OCI-LY1 (cell line): ENCODE measurements around the gene MYO16.

Experiments
- EZH2 ChIP-seq: fragments of 200-600 bp; sonication (generic), shearing (Covaris generic); IDR thresholded peaks from 2 replicates; pipeline ENCODE4 v1.8.0; 2017; ENCODE audit warnings: borderline replicate concordance, mixed run types, mild to moderate bottlenecking, antibody characterized with exemption, low read length, moderate library complexity, mixed read lengths
- TF ChIP-seq, protein P1 (sequence below): fragments of 200-600 bp; sonication (generic), shearing (Covaris generic); IDR thresholded peaks from 2 replicates; pipeline ENCODE4 v1.5.1; 2017; ENCODE audit warnings: mild to moderate bottlenecking, antibody characterized with exemption, low read length, moderate library complexity, mixed read lengths

GRCh38 chr13:109118521-109118920, 489.1 kb downstream of the MYO16 start:
- TF ChIP-seq, protein P1, sequence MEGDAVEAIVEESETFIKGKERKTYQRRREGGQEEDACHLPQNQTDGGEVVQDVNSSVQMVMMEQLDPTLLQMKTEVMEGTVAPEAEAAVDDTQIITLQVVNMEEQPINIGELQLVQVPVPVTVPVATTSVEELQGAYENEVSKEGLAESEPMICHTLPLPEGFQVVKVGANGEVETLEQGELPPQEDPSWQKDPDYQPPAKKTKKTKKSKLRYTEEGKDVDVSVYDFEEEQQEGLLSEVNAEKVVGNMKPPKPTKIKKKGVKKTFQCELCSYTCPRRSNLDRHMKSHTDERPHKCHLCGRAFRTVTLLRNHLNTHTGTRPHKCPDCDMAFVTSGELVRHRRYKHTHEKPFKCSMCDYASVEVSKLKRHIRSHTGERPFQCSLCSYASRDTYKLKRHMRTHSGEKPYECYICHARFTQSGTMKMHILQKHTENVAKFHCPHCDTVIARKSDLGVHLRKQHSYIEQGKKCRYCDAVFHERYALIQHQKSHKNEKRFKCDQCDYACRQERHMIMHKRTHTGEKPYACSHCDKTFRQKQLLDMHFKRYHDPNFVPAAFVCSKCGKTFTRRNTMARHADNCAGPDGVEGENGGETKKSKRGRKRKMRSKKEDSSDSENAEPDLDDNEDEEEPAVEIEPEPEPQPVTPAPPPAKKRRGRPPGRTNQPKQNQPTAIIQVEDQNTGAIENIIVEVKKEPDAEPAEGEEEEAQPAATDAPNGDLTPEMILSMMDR: no peak
- TF ChIP-seq EZH2: no peak
